ENCODE data around the gene BATF.

The BATF gene

DNA sequence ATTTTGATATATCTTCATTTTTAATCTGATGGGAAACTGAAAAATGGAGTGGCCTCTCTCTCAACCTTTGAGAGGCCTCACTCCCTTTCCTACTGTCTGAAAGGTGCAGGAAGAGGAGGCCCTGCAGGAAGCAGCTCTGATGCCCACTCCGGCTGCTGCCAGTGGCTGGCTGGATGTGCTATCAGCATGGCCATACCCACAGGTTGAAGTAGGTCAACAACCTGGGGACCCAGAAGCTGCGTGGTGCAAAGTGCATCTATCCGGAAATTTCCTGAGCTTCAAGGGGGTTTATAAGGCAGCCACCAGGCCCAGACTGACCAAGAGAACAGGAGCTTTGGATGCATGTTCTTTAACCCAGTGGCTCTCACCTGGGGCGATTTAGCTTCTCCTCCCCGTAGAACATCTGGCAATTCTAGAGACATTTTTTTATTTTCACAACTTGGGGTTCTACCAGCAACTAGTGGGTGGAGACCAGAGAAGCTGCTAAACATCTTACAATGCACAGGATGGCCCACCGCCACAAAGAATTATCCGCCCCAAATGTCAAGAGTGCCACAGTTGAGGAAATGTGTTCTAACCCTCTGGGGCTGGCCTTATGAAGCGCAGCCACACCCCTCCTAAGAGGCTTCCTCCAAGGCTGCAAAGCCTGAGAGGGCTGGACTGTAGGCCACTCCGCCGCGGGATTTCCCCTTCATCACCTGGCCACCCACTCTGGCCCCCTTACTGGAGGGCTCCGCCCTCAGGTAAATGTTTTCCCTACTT lies 8.2 kb upstream of the BATF start:
- H3K4me2 ChIP-seq: peak overlapping the region; percentile 88 to 98 (median 94)
- no peaks in the 10 kb centered on the region; a peak in 1 of 22 replicates for H3K27me3 ChIP-seq
- 0 out of 22 replicates have a peak, but pooled peaks cover 0 to 5% (median 0%) of the 10 kb centered on the region in 11 experiments for H3K36me3 ChIP-seq
- peaks cover 16 to 26% (median 22%) of the 10 kb centered on the region in 11 experiments for H3K9me3 ChIP-seq (replicated peaks in 1 of 11)
- H3K4me3 ChIP-seq: peak overlapping the region in 9 of 10 experiments; percentile 45 to 66 (median 57); a peak in 14 of 20 replicates
- peaks cover 32 to 47% (median 45%) of the 10 kb centered on the region in 10 experiments for H3K4me1 ChIP-seq
- H3K9ac ChIP-seq: peak overlapping the region in 10 of 11 experiments; percentile 70 to 84 (median 80); a peak in 20 of 22 replicates
- no peak for TF ChIP-seq Cebpa-rat (IDR thresholded peaks at IDR 0.05)
- H3K27ac ChIP-seq: peak overlapping the region in 10 of 11 experiments; percentile 59 to 96 (median 92); a peak in 21 of 22 replicates
- no peaks in the 10 kb centered on the region for H4K20me1 ChIP-seq

DNA sequence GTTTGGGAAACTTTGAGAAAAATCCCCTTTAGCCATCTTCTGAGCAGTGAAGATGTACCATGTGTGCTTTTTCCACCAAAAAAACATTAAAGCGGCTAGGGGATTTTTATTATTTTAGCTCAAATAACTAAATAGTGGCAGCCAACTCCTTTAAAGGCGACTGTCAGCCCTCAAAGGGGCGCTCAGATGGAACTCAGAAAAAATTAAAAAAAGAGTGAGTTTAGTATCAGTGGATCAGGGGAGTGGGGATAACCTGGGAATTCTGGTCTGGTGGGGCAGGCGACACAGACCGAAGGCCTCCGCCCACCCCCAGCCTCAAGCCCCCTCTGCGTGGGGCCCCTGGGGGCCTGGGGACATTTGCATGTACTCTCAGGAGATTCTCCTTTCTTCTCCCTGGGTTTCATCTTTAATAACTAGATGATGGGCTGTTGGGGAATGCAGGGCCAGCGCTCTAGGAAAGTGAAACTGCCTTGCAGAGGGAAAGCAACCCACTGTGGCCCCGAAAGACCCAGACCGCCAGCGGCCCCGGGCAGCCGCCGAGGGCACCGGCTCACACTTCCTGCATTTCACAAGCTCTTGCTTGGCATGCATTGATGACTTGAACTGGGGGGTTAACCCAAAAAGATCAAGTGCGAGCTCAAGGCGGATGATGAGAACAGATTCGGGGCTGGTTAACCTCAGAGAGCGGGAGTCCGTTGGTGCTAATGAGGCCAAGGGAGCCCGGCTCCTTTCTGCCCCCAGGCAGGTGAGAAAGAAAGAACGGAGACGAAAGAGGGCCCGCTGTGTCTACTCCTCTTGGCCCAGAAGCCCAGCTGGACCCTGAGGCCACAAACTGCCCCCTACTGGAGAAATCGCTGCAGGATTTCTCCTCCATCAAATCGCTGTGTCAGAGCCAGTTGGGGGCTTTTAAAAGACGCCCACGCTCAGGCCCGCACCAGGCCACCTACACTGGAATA lies 7.3 kb upstream of the BATF start:
- Histone ChIP-seq H3K4me1 (peaks cover 35 to 47% (median 45%) of the 10 kb centered on the region in 10 experiments), H3K9ac (peak overlapping the region; percentile 58 to 84 (median 80); a peak in 21 of 22 replicates), H3K27me3 (no peaks in the 10 kb centered on the region; a peak in 1 of 22 replicates), H3K9me3 (replicated peaks in 1 of 11) (peaks cover 16 to 24% (median 21%) of the 10 kb centered on the region in 11 experiments), H4K20me1 (no peaks in the 10 kb centered on the region), H3K4me2 (peak overlapping the region; percentile 88 to 98 (median 94)), H3K4me3 (peak overlapping the region; percentile 37 to 66 (median 56)), H3K36me3 (0 out of 22 replicates have a peak, but pooled peaks cover 0 to 5% (median 0%) of the 10 kb centered on the region in 11 experiments), H3K27ac (peak overlapping the region; percentile 50 to 96 (median 91); a peak in 21 of 22 replicates)
- peak in 8 of 11 experiments; percentile 71 to 97 (median 81); a peak in 16 of 22 replicates for TF ChIP-seq Cebpa-rat (IDR thresholded peaks at IDR 0.05)

DNA sequence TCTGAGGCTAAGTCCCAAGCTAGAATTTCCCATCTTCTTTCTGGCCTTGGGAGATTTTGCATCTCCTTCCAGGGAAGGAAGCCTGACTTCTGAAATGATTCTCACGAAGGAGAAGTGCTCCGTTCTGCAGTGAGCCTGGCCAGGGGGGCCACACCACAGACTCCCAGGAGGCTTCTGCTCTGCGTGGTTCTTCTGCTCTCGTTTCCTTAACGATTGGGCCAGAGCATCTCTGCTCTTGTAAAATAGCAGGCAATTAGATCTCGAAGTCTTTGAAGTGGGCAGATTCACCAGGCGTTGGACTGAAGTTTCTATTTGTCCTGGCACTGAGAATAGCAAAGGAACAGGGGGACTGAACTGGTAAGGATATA lies 6.7 kb upstream of the BATF start:
- H3K27ac ChIP-seq: peak overlapping the region; percentile 50 to 96 (median 91); a peak in 21 of 22 replicates
- no peaks in the 10 kb centered on the region; a peak in 1 of 22 replicates for H3K27me3 ChIP-seq

DNA sequence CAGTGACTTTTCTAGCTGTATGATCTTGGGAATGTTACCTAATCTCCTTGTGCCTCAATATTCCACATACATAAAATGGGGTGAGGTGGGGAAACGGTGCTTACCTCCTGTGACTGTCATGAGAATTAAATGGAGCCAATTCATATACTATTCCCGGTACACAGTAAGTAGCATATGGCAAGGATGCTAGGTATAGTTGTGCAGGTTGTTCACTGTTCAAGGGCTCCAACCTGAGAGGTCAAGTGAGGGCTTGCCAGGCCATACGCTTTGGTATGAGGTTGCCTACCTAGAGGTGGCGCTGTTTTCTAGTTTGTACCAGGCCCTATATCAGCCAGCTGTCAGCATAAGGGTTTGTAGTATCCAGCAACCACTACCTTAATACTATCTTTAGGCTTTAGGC lies 3.6 kb upstream of the BATF start:
- no peaks in the 10 kb centered on the region for H3K9me3 ChIP-seq (replicated peaks in 1 of 11)
- no peak overlapping the region for H3K27ac ChIP-seq
- no peak for TF ChIP-seq Cebpa-rat (IDR thresholded peaks at IDR 0.05)
- H3K4me2 ChIP-seq: no peak overlapping the region
- no peaks in the 10 kb centered on the region for H3K36me3 ChIP-seq
- no peaks in the 10 kb centered on the region; a peak in 1 of 22 replicates for H3K27me3 ChIP-seq
- H3K4me1 ChIP-seq: peaks cover 57 to 70% (median 67%) of the 10 kb centered on the region in 10 experiments
- H4K20me1 ChIP-seq: no peaks in the 10 kb centered on the region; a peak in 1 of 22 replicates
- no peak overlapping the region for H3K9ac ChIP-seq
- H3K4me3 ChIP-seq: no peak overlapping the region

More for the DNA sequence above, 6.7 kb upstream of the BATF start:
- 0 out of 22 replicates have a peak, but pooled peaks cover 0 to 5% (median 0%) of the 10 kb centered on the region in 11 experiments for H3K36me3 ChIP-seq
- peak in 6 of 11 experiments; percentile 27 to 91 (median 58); a peak in 10 of 22 replicates for TF ChIP-seq Cebpa-rat (IDR thresholded peaks at IDR 0.05)
- H4K20me1 ChIP-seq: no peaks in the 10 kb centered on the region
- H3K4me3 ChIP-seq: peak overlapping the region; percentile 37 to 66 (median 56)
- H3K9ac ChIP-seq: peak overlapping the region; percentile 58 to 84 (median 80); a peak in 21 of 22 replicates
- H3K4me2 ChIP-seq: peak overlapping the region; percentile 88 to 98 (median 94)
- H3K9me3 ChIP-seq (replicated peaks in 1 of 11): peaks cover 15 to 18% (median 18%) of the 10 kb centered on the region in 11 experiments
- peaks cover 37 to 47% (median 45%) of the 10 kb centered on the region in 10 experiments for H3K4me1 ChIP-seq

DNA sequence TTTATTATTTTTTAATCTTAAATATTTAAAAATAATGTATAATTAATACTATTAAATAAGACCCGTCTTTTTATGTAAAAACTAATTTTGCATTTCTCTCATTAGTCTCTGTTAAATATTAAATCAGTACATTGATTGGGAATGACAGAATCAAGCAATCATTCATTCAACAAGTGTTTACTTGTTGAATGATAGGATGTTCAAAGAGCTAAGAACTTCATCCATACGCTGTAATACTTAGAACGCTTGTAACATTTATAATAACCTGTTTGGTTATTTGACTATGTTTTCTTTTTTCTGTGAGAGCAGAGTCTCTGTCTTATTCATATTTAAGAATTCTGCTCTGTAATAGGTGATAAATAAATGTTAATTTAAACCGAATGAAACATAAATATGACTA lies 2.9 kb upstream of the BATF start:
- no peak overlapping the region for H3K4me3 ChIP-seq

DNA sequence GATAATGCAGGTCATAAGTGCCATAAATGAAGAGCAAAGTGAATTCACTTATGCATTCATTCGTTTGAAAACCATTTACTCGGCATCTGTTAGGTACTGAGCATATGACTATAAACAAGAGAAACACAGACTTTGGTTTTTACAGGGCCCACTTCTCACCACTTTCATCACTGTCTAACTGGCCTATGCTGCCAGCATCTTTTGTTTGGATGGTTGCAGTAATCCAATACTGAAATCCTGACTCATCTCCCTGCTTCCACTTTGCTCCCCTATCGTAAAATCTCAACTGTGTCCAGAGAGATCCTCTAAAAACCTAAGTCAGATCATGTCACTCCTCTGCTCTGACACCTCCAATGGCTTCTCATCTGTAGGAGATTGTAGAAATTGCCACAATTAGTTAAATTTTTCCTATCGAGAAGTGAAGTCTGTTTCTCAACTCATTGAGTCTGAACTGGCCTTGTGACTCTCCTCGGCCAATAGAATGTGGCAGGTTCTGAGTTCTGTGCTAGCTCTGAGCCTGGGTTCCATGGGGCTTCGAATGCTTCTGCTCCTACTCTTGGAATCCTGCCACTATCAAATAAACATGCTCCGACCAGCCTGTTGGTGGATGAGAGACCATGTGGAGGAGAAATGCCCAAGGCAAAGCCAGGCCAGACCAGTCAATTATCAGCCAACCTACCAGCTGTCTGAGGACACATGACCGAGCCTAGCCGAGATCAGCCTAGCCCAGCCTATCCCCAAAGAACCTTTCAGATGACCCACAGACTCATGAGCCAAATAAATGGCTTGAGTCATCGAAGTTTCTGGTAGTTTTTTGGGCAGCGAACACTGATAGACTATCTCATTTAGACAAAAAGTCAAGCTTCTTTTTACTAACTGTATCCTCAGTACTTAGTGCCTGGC lies 2.2 kb upstream of the BATF start:
- H3K36me3 ChIP-seq: peaks cover 0 to 9% (median 0%) of the 10 kb centered on the region in 11 experiments; a peak in 9 of 22 replicates
- no peak for TF ChIP-seq Cebpa-rat (IDR thresholded peaks at IDR 0.05)
- H3K4me3 ChIP-seq: no peak overlapping the region
- no peaks in the 10 kb centered on the region for H3K9me3 ChIP-seq (replicated peaks in 1 of 11)
- H3K4me1 ChIP-seq: peaks cover 57 to 70% (median 67%) of the 10 kb centered on the region in 10 experiments
- H4K20me1 ChIP-seq: peaks cover 0 to 13% (median 0%) of the 10 kb centered on the region in 11 experiments; a peak in 2 of 22 replicates
- no peak overlapping the region for H3K27ac ChIP-seq
- no peak overlapping the region for H3K9ac ChIP-seq
- H3K27me3 ChIP-seq: no peaks in the 10 kb centered on the region; a peak in 1 of 22 replicates
- no peak overlapping the region for H3K4me2 ChIP-seq

More for the DNA sequence above, 2.9 kb upstream of the BATF start:
- no peaks in the 10 kb centered on the region; a peak in 1 of 22 replicates for H3K27me3 ChIP-seq
- H3K36me3 ChIP-seq: peaks cover 0 to 2% (median 0%) of the 10 kb centered on the region in 11 experiments; a peak in 3 of 22 replicates
- peaks cover 57 to 70% (median 67%) of the 10 kb centered on the region in 10 experiments for H3K4me1 ChIP-seq
- TF ChIP-seq Cebpa-rat (IDR thresholded peaks at IDR 0.05): no peak
- H3K9ac ChIP-seq: no peak overlapping the region
- peaks cover 0 to 7% (median 0%) of the 10 kb centered on the region in 11 experiments; a peak in 2 of 22 replicates for H4K20me1 ChIP-seq
- H3K9me3 ChIP-seq (replicated peaks in 1 of 11): no peaks in the 10 kb centered on the region
- H3K4me2 ChIP-seq: no peak overlapping the region
- H3K27ac ChIP-seq: no peak overlapping the region

DNA sequence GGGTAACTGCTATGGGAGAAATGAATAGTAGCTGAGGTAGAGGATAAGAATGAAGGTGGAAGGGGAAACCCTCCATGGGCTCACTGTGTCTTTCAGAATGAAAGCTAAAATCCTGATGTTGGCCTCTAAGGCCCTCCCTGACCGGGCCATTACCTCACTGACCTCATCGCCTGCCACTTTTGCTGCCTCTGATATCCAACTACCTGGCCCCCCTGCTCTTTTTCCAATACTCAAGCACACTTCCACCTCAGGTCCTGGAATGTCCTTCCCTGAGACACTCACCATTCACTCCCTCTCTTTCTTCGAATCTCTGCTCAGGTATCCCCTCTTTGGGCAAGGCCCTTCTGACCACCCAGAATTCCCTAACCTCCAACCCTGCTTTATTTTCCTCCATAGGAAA lies 1.4 kb upstream of the BATF start:
- H3K4me3 ChIP-seq: no peak overlapping the region
- H3K27me3 ChIP-seq: no peaks in the 10 kb centered on the region; a peak in 1 of 22 replicates
- no peaks in the 10 kb centered on the region for H3K9me3 ChIP-seq (replicated peaks in 1 of 11)
- no peak overlapping the region for H3K9ac ChIP-seq
- H3K4me2 ChIP-seq: peak overlapping the region; percentile 89 to 100 (median 95); a peak in 21 of 22 replicates
- peaks cover 0 to 19% (median 0%) of the 10 kb centered on the region in 11 experiments; a peak in 3 of 22 replicates for H4K20me1 ChIP-seq
- peak overlapping the region in 3 of 11 experiments; percentile 19 to 89 (median 73); a peak in 2 of 22 replicates for H3K27ac ChIP-seq
- TF ChIP-seq Cebpa-rat (IDR thresholded peaks at IDR 0.05): no peak
- peaks cover 57 to 70% (median 61%) of the 10 kb centered on the region in 10 experiments for H3K4me1 ChIP-seq
- H3K36me3 ChIP-seq: peaks cover 0 to 17% (median 5%) of the 10 kb centered on the region in 11 experiments; a peak in 13 of 22 replicates

Measured in BLaER1 treated with 17β-estradiol and CSF1 and Interleukin-3, amounts not matched to agents 10 nM and 100 nM (cell line).